ENCODE measurements around the gene CNPPD1.

CNPPD1 gene

GRCh38 chr2:219178377-219179175 lies 1.9 kb upstream of the CNPPD1 start:
- H3K9me3 ChIP-seq (ENCODE audit: control insufficient read depth, low read length): no peaks in the 10 kb centered on the region
- H3K4me1 ChIP-seq: peaks cover 12% of the 10 kb centered on the region
- H2AFZ ChIP-seq: peak overlapping the region; percentile 61
- peak overlapping the region; percentile 81 for H3K4me2 ChIP-seq (ENCODE audit: low read length)
- no peak overlapping the region for H3K9ac ChIP-seq
- H3K27me3 ChIP-seq (ENCODE audit: control insufficient read depth, insufficient read depth, low read length): no peaks in the 10 kb centered on the region
- TF ChIP-seq CTCF (IDR thresholded peaks at IDR 0.05): no peak
- H3K36me3 ChIP-seq (ENCODE audit: control insufficient read depth, insufficient read depth, low read length): no peaks in the 10 kb centered on the region
- H3K4me3 ChIP-seq (ENCODE audit: low read depth, low read length): peak overlapping the region; percentile 63
- peaks cover 8% of the 10 kb centered on the region for H3K79me2 ChIP-seq
- peak overlapping the region; percentile 99 for H3K27ac ChIP-seq

- Histone ChIP-seq H3K4me2 (ENCODE audit: low read length) (peak within 1 kb of the TSS; percentile 99), H3K36me3 (ENCODE audit: control insufficient read depth, insufficient read depth, low read length) (no peaks in the 10 kb centered on the region), H2AFZ (peak within 1 kb of the TSS; percentile 93), H3K4me1 (peaks cover 12% of the 10 kb centered on the region), H3K79me2 (peaks cover 8% of the 10 kb centered on the region), H3K4me3 (ENCODE audit: low read depth, low read length) (peak within 1 kb of the TSS; percentile 95), H3K9ac (peak within 1 kb of the TSS; percentile 90), H3K9me3 (ENCODE audit: control insufficient read depth, low read length) (no peaks in the 10 kb centered on the region), H3K27me3 (ENCODE audit: control insufficient read depth, insufficient read depth, low read length) (no peaks in the 10 kb centered on the region), H3K27ac (peak within 1 kb of the TSS; percentile 99)
- TF ChIP-seq CTCF (IDR thresholded peaks at IDR 0.05): no peak
These were observed 1.0 kb upstream of the CNPPD1 start, which contains the start of gene RETREG2 for GRCh38 chr2:219177552-219178376. TSS of gene RETREG2 (plus strand) at chr2:219178275. CDS start at chr2:219178353, 78 bp downstream.

- Histone ChIP-seq H3K9ac (peak overlapping the region; percentile 90), H3K4me3 (ENCODE audit: low read depth, low read length) (peak overlapping the region; percentile 95), H3K9me3 (ENCODE audit: control insufficient read depth, low read length) (no peaks in the 10 kb centered on the region), H3K27me3 (ENCODE audit: control insufficient read depth, insufficient read depth, low read length) (no peaks in the 10 kb centered on the region), H3K79me2 (peaks cover 8% of the 10 kb centered on the region), H2AFZ (peak overlapping the region; percentile 93), H3K4me2 (ENCODE audit: low read length) (peak overlapping the region; percentile 99), H3K4me1 (peaks cover 12% of the 10 kb centered on the region), H3K27ac (peak overlapping the region; percentile 99), H3K36me3 (ENCODE audit: control insufficient read depth, insufficient read depth, low read length) (no peaks in the 10 kb centered on the region)
- peak; percentile 4 for TF ChIP-seq CTCF (IDR thresholded peaks at IDR 0.05)
These were observed 552 bp downstream of the CNPPD1 start for GRCh38 chr2:219175928-219176817.

GRCh38 chr2:219175486-219175885 lies 1.2 kb downstream of the CNPPD1 start:
- Histone ChIP-seq H3K4me2 (ENCODE audit: low read length) (peak overlapping the region; percentile 99), H3K27me3 (ENCODE audit: control insufficient read depth, insufficient read depth, low read length) (no peaks in the 10 kb centered on the region), H3K36me3 (ENCODE audit: control insufficient read depth, insufficient read depth, low read length) (no peaks in the 10 kb centered on the region), H3K27ac (peak overlapping the region; percentile 99), H3K79me2 (peaks cover 8% of the 10 kb centered on the region), H3K4me3 (ENCODE audit: low read depth, low read length) (peak overlapping the region; percentile 95), H3K9me3 (ENCODE audit: control insufficient read depth, low read length) (no peaks in the 10 kb centered on the region), H3K4me1 (peaks cover 12% of the 10 kb centered on the region), H2AFZ (no peak overlapping the region), H3K9ac (no peak overlapping the region)
- no peak for TF ChIP-seq CTCF (IDR thresholded peaks at IDR 0.05)

Measured in parathyroid adenoma (tissue), 2 donors.